ENCODE measurements around the gene FLVCR2.

DNA sequence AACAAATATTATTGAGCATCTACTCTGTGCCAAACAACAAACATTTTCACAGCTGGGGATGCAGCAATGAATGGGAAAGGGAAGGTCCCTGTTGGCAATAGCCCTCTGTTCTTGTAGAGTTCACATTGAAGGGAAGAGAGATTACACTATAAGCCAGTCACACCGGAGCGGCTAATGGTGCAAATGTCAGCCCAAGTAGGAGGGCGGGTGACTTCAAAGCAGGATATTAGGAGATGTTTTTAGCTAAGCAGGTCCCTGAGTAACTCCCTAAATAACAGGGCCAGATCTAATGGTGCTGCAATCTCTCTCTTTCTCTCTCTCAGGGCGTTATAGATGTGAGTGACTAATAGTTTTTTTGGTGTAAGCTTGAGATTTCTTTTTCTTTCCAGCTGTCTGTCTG is 30.7 kb downstream of the FLVCR2 start:
- TF ChIP-seq, protein P1, sequence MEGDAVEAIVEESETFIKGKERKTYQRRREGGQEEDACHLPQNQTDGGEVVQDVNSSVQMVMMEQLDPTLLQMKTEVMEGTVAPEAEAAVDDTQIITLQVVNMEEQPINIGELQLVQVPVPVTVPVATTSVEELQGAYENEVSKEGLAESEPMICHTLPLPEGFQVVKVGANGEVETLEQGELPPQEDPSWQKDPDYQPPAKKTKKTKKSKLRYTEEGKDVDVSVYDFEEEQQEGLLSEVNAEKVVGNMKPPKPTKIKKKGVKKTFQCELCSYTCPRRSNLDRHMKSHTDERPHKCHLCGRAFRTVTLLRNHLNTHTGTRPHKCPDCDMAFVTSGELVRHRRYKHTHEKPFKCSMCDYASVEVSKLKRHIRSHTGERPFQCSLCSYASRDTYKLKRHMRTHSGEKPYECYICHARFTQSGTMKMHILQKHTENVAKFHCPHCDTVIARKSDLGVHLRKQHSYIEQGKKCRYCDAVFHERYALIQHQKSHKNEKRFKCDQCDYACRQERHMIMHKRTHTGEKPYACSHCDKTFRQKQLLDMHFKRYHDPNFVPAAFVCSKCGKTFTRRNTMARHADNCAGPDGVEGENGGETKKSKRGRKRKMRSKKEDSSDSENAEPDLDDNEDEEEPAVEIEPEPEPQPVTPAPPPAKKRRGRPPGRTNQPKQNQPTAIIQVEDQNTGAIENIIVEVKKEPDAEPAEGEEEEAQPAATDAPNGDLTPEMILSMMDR (conservative IDR thresholded peaks at IDR 0.05 in 1 of 2, IDR thresholded peaks at IDR 0.05 in 1 of 2; ENCODE audit: extremely low read depth in 1 of 2, insufficient read depth in 1 of 2, low read depth in 1 of 2, low read length in 2 of 2), result no peak
- no peak for TF ChIP-seq EZH2 (IDR thresholded peaks at IDR 0.05; ENCODE audit: borderline replicate concordance, low read length)

Measured in mammary epithelial cell (primary cell).